GM18499 (cell line): ENCODE results near the gene FNDC3B.

Source experiments
- ATAC-seq: cut with Tn5 transposase; IDR thresholded peaks from one replicate; pipeline ENCODE4 v1.9.1; 2021; ENCODE audit warnings: moderate number of reproducible peaks; ENCODE audit not compliant: insufficient read depth, unreplicated experiment

Gene FNDC3B

GRCh38 chr3:172177803-172178316 is 138.5 kb downstream of the FNDC3B start:
- no peak for ATAC-seq

DNA sequence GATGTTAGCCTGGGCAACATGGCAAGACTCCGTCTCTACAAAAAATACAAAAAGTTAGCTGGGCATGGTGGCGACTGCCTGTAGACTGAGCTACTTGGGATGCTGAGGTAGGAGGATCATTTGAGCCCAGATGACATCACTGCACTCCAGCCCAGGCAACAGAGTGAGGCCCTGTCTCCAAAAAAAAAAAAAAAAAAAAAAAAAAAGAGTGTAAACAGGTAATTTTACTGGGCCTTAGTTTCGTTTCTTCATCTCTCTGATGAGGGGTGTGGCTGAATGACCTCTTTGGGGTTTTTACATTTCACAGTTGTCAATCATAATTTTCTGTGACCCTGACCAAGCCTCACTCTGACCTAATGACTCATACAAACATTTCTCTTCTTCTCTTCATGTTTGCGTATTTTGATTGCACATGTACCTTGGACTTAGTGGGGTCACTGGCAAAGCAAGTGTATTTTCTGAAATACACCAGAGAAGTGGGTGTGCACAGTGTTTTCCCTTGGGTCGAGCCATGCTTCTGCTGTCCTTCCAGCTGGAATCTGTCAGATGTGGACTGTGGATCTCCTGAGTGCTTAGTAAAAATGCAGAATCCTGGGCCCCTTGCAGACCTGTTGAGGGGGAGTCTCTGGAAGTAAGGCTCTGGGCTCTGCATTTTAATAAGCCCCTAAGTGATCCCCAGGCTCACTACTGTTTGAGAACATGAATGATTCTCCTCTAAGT is 140.5 kb downstream of the FNDC3B start:
- ATAC-seq: no peak

DNA sequence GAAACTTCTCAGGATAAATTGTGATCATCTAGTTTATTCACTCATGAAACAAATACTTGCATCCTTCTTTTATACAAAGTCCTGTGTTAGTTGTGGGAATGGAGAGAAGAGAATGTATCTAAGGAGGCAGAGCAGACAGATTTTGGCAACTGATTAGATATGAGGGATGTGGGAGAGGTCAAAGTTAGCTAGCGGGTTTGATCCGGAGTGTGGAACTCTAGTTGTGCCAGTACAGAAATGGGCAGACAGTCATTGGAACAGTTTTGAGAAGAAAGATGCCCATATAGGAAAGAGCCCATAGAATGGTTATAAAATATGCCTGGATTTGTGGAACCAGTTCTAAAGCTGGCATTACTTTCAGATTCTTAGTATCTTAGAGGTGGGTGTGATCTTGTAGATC is 141.1 kb downstream of the FNDC3B start:
- no peak for ATAC-seq

DNA sequence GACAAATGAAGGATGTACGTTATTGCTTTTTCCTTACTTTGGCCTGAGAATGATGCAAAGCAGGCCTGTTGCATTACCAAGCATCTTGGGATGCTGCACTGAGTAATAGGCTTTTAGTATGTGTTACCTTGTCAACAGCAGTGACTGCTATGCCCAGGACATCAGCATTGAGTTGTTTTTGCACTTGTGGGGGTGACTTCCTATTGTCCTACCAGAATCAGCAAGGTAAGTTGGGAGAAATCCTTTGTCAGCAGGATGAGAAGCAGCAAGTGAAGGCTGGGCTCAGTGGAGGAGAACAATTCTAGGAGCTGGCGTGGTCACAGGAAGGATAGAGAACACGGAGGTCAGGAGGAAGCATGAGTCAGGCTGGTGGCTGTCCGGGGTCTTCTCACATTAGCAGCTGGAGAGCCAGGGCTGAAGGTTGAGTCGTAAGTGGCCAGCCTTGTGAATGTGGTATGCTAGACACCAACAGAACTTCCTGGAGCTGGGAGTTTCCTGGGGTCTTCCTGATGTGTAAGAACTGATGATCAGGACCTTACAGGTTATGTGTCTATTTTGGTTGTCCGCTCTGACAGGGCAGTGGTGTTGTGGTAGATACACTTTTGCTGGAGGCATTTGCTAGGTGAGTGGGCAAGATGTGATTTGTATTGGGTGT is 142.7 kb downstream of the FNDC3B start:
- no peak for ATAC-seq

DNA sequence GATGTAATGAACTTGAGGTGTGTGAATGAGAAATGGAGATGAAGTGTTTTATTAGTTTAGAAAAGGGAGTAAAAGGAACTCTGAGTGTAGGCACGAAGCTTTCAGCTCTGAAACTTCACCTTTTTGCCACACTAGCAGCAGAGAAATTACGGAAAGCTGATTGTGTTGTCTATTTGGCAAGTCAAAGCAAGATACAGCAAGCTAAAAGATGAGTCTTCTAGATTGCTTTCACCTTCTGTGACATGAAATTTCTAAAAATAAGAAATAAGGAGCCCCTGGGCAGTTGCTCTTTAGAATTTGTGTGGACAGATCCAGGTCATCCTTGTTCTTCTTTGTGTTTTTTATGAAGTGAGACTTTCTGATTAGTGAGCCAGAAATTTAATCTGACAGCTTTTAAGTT is 143.4 kb downstream of the FNDC3B start:
- ATAC-seq: no peak

- no peak for ATAC-seq
Measured at GRCh38 chr3:172184106-172184822, 144.9 kb downstream of the FNDC3B start.

DNA sequence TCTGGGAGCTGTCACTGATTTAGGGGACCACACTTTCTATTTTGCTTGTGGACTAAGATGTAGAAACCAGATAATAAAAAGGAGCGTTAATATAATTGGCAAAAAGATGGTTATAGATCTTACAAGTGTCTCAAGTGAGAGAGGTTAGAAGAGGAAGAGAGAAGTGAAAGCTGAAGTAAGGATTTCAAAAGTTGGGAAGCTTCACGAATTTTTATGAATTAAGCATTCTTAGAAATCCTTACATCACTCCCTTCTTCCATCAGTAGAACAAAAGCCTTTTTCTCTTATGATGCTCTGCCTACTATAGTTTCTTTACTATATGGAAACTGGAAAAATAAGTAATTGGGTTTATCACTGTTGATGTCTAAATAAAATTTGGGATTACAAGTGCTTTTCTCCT is 146.5 kb downstream of the FNDC3B start:
- ATAC-seq: no peak

DNA sequence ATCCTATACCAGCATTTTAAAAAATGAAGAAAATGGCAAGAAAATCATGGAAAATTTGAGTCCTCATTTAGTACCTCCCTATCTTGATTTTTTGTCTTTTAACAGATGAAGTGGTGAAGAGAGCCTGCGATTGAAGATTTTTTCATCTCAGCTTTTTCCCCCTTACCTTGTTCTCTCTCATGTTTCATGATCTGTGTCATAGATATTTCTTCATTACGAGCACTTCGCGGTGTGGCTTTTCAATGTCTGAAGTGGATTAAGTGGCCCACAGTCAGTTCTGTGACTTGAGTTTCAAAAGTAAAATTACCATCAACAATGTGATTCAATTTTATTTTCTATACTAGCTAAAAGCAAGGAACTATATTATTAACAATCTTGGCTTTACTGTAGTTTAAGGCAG is 147.2 kb downstream of the FNDC3B start:
- ATAC-seq: no peak

- ATAC-seq: no peak
Measured at GRCh38 chr3:172187511-172187910, 148.1 kb downstream of the FNDC3B start.

DNA sequence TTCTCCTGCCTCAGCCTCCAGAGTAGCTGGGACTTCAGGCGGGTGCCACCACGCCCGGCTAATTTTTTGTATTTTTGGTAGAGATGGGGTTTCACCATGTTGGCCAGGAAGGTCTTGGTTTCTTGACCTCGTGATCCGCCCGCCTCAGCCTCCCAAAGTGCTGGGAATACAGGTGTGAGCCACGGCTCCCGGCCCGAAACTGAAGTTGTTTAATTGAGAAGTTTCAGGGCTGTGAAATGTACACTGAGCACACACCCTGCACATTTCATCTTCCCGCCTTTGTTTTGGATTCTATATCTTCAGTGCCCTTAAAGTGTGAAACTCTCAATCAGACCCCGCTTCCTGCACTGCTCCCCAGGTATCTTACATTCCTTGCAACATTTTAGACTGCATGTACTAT is 149.1 kb downstream of the FNDC3B start:
- ATAC-seq: no peak

DNA sequence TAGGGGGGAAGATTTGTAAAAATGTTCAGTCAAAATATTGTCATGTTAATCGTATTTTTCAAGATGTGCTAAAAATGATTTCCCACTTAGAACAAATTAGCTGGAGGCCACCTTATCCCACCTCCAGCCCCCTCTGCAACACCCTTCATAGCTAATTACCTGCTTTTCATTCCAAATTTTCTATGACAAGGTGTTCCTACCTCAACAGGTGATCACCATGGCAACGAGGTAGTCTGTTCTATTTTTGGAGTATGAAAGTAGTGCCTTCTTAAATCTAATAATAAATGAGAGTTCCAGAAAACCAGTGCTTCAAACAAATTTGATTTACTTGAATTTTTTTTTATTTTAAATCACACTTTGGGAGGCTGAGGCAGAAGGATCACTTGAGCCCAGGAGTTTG is 149.8 kb downstream of the FNDC3B start:
- ATAC-seq: no peak

DNA sequence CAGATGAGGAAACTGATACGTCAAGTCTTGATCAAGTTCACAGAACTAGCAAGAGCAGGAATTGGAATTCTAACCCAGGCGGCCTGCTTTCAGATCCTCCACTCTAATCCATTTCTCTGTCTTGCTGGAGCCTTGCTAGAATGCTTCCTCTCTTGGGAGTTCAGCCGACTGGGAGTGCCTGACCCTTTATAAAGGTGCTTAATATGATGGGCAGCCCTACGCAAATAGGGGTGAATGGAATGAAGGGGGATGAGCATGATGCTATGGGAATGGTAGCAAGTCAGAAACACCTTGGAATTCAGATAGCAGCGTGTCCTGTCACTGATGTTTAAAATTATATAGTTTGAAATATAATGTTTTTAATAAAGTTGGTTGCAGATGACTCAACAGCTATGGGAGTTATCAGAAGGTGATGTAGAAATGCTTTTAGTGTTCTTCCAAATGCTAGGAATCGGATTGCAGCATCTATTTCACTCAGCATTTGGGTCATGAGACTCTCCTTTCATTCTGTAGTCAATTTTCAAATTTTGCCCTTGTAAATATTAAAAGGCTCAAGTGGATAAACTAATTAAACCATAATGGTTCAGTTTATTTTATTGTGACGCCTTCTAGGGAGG is 150.7 kb downstream of the FNDC3B start:
- ATAC-seq: no peak

DNA sequence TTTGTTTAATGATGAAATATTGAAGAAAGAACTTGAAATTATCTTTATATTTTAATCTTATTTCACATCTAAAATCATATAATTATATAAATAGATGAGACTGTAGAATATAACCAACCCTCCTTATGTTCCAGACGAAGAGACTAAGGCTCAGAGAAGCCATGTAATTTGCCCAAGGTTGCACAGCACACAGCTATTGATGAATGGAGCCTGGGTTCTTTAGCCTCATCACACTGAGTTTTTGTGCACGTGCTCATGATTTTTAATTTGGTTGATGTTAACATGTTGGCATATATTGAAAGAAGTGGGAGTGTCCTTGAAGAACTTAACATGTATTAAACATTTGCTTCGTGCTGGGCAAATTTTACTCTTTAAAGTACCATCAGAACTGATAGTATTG is 151.6 kb downstream of the FNDC3B start:
- no peak for ATAC-seq

GRCh38 chr3:172191629-172192028 is 152.3 kb downstream of the FNDC3B start:
- no peak for ATAC-seq

- ATAC-seq: no peak
Measured at GRCh38 chr3:172192830-172193415, 153.5 kb downstream of the FNDC3B start.

- no peak for ATAC-seq
Measured at GRCh38 chr3:172193436-172193835, 154.1 kb downstream of the FNDC3B start.

GRCh38 chr3:172194702-172195406 is 155.5 kb downstream of the FNDC3B start:
- no peak for ATAC-seq

DNA sequence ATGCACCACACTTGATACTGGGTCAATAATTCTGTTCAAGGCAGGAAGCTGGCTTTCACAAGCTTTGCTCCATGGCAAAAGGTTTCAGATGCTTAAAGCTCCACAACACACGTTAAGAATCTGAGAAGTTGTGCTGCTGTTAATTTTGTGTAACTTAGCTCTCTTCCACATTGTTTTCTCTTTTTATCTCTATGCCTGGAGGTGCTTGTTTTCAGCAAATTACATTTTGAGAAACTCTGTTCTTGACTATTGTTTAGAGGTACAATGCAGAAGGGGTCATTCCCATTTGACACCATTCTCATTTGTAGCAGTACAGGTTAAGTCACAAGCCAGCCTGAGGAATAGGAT is 156.0 kb downstream of the FNDC3B start:
- no peak for ATAC-seq

DNA sequence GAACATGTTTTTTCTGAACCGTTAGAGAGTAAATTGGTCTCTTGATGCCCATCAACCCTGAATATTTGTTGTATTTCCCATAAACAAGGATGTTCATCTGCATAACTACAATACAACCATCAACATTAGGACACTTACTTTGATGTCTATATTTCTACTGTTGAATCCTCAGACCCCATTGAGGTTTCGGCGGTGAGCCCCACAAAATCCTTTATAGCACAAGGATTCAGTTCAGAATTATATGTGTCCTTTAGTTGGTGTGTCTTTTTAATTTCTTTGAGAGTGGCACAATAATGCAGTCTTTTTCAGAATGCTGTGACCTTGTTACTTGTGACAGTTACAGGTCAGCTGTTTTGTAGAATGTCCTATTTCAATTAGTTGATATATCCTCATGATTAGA is 158.0 kb downstream of the FNDC3B start:
- no peak for ATAC-seq

DNA sequence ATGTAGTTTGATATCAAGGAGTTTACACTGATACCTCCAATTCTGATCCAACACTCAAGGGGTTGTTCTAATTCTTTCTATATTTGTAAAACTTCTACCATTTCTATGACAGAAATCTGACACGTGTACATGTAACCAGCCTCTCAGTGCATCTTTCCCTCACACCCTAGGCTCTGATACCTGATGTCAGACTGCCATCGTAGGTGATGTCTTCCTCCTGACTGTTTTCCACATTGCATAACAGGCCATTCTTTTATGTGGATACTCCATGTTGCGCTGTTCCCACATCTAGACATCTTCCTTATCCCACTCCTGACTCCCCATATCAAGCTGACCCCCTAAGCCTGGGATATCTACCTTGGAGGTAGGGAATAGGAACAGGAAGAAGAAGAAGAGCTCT is 159.1 kb downstream of the FNDC3B start:
- ATAC-seq: no peak
